Right lobe of liver (tissue), 4 donors: ENCODE data around the gene SPATA6L.
A peak's percentile ranks its signal among the peaks of the same experiment; 100 is the strongest.

Experiments
- CTCF ChIP-seq, 4 donors: fragments of 200-600 bp in 3 of 4; fragments of 450-650 bp in 1 of 4; IDR thresholded peaks; one replicate each; pipeline versions ENCODE4 v1.5.1 to v1.8.0; 2016 to 2022; ENCODE audit warnings: antibody characterized with exemption in 4 of 4, mild to moderate bottlenecking in 2 of 4
- POLR2A ChIP-seq: fragments of 450-650 bp; IDR thresholded peaks from one replicate; pipeline ENCODE4 v1.6.1; 2017; ENCODE audit warnings: antibody characterized with exemption, mild to moderate bottlenecking
- donor health status: DM: no; HTN: no; CAD: no.
- donor health status: DM: no; HTN: no; CAD: no.
- donor health status: DM: no; HTN: yes; CAD: no.

GRCh38 chr9:4579001-4579400 is 87.3 kb downstream of the SPATA6L start:
- TF ChIP-seq CTCF (IDR thresholded peaks at IDR 0.05), result no peak
- peak; percentile 25 for TF ChIP-seq POLR2A
